ENCODE measurements around the gene KISS1.

KISS1 gene

DNA sequence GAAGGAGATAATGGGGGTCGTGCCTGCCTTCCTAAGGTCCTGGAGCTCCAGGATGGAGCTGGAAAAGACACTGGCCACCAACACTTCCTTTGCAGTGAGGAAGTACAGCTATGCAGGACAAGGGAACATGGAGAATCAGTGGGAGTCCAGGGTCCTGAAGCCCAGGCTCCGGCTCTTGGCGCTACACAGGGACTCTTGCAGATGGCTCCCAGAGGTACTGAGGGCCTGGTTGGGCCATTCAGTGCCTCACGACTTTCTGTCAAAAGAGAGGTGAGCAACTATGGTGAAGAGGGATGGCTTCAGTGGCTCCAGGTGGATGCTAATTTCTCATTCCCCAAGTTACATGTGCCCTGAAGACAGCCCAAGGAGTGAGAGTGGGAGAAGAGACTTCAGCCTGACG, 42.6 kb downstream of the KISS1 start:
- DNase-seq, result no peak

DNA sequence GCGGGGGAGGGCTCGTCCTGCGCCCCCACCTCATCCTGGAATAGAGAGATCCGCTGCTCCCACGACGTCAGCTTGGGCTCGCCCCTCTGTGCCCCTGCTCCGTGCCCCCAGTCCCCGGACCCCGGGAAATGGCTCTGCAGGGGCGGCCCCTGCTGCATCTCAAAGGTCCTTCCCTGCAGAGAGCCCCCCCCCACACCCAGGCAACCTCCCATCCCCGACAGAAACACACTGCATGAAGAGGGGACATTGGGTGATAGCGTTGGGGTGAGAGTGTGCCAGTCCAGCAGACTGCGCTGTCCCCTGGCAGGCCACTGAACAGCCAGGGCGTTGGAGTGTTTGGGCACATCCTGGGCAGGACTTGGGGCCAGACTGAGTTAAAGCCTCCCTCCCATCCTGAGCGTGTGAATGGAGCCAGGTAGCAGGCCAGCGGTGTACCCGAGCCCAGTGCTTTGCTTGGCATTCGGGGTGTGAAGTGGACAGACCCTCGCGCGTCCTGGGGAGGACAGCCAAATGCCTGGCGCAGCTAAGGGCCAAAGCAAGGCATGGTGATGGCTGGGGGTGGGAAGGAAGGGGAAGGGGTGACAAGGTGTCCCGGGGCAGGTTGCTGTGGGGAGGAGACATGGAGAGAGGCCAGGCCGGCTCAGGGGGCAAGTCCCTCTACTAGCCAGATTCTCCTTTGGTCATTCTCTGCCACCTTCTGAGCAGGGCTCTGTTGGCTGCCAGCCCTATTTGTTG, 43.8 kb downstream of the KISS1 start:
- DNase-seq, result no peak

GRCh38 chr1:204151552-204152309, 44.6 kb downstream of the KISS1 start, which contains the start of gene ETNK2:
ETNK2 (minus strand) TSS chr1:204152044; CDS start chr1:204151852, 192 bp downstream.
- DNase-seq, result peak; percentile 39

DNA sequence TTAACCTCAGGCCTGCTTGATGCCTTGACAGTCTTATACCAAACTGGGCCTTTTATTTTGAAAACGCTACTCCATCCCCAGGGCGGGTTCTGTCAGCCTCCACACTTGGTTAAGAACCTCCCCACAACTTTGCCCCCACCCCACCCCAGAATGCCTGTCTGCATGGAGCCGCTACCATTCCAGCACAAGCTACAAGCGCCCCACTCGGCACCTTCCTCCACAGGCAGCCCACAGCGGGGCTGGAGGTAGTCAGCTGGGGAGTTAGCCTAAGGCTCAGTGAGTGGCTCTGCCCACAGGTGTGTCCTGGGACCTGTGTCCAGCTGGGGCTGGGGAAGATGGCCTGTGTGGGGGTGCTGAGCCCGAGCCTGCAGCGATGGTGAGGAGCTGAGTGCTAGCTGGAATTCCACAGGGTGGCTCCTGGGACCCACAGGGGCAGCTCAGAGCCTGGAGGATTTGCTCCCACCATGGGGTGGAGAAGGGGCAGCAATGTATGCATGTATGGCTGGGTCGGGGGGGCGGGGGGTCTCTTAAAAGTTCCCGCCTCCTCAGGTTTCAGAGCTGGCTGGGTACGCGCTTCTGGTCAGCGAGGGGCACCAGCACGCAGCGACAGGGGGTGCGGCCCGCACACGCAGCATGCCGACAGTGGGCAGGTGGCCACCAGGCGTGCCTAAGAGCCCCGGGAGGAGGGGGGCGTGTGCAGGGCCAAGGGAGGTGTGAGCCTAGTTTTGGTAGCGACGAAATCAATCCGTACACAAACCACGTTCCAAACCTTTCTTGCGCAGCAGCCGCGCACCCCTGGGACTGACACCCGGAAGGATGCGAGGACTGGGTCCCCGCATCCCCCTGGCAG, 45.4 kb downstream of the KISS1 start:
- DNase-seq, result no peak

GRCh38 chr1:204149635-204150565, 46.4 kb downstream of the KISS1 start:
- DNase-seq, result no peak

GRCh38 chr1:204149107-204149506, 47.2 kb downstream of the KISS1 start:
- DNase-seq, result no peak

- DNase-seq, result no peak
These were observed 48.6 kb downstream of the KISS1 start for GRCh38 chr1:204147406-204148383.

GRCh38 chr1:204146965-204147364, 49.3 kb downstream of the KISS1 start:
- DNase-seq, result no peak

DNA sequence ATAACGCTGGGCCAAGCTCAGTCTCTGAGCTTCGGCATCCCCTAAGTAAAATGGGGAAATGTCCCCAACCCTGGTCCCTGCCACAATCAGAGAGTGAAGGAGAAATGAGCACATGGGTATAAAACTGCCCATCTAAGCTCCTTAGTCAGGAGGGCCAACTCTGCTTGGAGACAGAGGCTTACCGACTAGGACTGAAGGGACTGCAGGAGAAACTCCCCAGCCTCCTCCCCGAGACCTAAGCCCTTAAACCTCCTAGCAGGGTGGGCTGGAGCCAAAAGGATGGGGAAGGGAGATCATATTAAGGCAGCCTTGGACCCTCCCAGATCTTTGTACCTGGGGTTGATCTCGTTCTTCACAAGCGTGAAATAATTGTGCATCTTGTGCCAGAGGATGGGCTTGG, 50.0 kb downstream of the KISS1 start:
- no peak for DNase-seq

GRCh38 chr1:204145033-204145504, 51.2 kb downstream of the KISS1 start:
- DNase-seq, result no peak

DNA sequence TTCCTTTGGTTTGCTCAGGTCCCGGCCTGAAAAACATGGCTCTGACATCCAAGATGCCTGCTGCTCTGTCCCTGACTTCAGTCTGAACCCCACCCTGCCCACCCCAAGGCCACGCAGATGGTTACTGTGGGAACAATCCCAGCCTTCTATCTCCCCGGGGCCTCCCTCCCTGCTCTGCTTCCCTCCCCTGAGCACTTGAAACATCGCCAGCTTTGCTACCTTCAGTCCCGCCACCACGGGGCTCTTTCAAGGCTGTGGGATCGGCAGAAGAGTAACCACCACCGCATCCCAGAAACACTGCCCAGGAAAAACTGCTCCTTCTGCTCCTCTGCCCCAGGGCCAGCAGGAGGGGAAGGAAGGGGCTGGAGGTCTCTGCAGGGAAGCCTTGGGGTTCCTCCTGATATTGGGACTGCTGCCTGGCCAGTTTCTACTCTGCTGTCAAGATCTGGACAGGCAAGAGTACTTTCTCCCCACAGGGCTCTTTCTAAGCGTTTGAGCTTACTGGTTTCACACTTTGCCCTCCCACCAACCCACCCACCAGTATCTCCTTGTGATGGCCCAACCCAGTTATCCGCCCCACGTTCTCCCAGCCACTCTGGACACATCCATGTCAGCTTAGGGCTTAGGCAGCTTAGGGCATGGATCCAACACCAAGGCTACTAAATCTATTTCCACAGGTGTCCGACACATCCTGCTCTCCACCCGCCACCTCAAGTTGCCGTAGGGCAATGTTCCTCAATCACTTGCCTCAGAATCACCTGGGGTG, 52.8 kb downstream of the KISS1 start:
- no peak for DNase-seq

- DNase-seq, result no peak
These were observed 54.0 kb downstream of the KISS1 start for GRCh38 chr1:204142032-204142974.

DNA sequence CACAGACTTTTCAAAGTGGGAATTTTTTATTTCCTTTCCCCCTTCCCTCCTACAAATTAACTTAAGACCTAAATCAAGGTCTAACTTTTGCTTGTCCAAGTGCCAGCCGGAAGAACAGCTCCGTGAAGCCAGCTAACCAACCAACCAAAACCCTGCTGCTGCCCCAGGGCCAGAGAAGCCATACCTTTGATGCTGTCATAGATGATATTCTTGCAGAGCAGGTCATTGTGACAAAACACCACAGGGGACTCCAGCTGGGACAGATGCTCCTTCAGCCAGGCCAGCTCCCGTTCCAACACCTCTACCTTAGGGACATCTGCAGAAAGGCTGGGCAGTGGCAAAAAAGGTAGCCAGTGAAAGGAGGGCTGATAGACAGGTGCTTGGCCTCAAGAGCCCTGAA, 55.2 kb downstream of the KISS1 start:
- no peak for DNase-seq
